Ectodermal cell (in vitro differentiated cells): ENCODE data around the gene ATXN7L1.

ENCODE experiments used
- H3K27ac ChIP-seq: 2 replicates; pipeline ENCODE4 v1.7.0; 2013; ENCODE audit warnings: mild to moderate bottlenecking, low read depth, low read length; ENCODE audit not compliant: insufficient read depth, poor library complexity, severe bottlenecking
- H3K27me3 ChIP-seq: 2 replicates; pipeline ENCODE4 v1.7.0; 2013; ENCODE audit warnings: mild to moderate bottlenecking, low read length; ENCODE audit not compliant: insufficient read depth, control insufficient read depth, poor library complexity, severe bottlenecking
- H3K36me3 ChIP-seq: one replicate; pipeline ENCODE4 v1.7.0; 2013; ENCODE audit warnings: low read length; ENCODE audit not compliant: control insufficient read depth, insufficient read depth
- H3K4me1 ChIP-seq: one replicate; pipeline ENCODE4 v1.7.0; 2013; ENCODE audit warnings: low read length; ENCODE audit not compliant: control insufficient read depth, insufficient read depth
- H3K4me3 ChIP-seq: 2 replicates; pipeline ENCODE4 v1.7.0; 2013; ENCODE audit warnings: low read depth, low read length, control low read depth; ENCODE audit not compliant: insufficient read depth
- H3K9me3 ChIP-seq: 2 replicates; pipeline ENCODE4 v1.7.0; 2013; ENCODE audit warnings: mild to moderate bottlenecking, low read length, moderate library complexity; ENCODE audit not compliant: control insufficient read depth
- WGBS, 2 experiments: methylation state at CpG; one replicate each; pipeline ENCODE4 v1.1.7; 2013; ENCODE audit warnings: missing lambda C conversion rate in 2 of 2; 5-methylcytosine and 5-hydroxymethylcytosine counted together

Gene ATXN7L1

DNA sequence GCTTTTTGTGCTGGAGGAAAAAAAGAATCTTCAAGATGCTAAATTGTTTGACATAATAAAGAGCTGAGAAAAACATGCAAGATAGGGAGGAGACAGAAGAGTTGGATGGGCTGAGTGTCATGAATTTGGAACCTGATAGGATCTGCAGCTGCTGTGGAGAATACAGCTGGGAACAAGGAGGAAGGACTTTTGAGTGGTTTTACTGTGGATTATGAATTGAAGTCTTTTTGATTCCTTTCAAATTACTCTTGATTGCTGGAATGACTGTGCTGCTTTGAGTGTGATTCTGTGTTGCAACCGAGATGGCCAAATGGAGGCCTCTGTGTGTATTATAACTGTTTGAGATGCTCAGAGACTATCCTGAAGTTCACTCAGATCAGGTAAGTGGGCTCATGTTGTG is 299.1 kb downstream of the ATXN7L1 start:
- Histone ChIP-seq H3K4me3 (no peak overlapping the region), H3K4me1 (no peaks in the 10 kb centered on the region), H3K9me3 (no peaks in the 10 kb centered on the region), H3K36me3 (no peaks in the 10 kb centered on the region), H3K27ac (no peak overlapping the region), H3K27me3 (no peaks in the 10 kb centered on the region)
- WGBS, 2 experiments: 84 to 88% methylated on average over 1 of the region's 1 CpG

DNA sequence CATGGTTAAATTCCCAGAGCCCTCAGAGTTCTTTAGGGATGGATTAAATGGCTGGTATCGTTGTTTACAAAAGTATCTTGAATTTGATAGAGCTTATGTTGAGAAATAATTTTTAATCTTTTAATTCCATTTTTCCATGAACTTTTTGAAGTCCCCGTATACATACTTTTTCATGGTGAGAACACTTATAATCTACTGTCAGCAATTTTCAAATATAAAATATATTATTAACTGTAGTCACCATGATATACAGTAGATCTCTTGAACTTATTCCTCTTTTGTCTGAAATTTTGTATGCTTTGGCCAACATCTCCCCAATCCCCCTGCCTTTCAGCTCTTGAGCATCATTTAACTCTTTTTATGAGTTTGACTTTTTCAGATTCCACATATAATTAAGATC is 304.5 kb downstream of the ATXN7L1 start:
- no peak overlapping the region for H3K4me3 ChIP-seq
- H3K27ac ChIP-seq: no peak overlapping the region
- H3K9me3 ChIP-seq: no peaks in the 10 kb centered on the region
- no peaks in the 10 kb centered on the region for H3K27me3 ChIP-seq
- H3K4me1 ChIP-seq: no peaks in the 10 kb centered on the region
- 100% methylated on average over 1 of the region's 2 CpGs; no CpG with 5 or more reads in 1 of the 2 experiments for WGBS, 2 experiments
- no peaks in the 10 kb centered on the region for H3K36me3 ChIP-seq

DNA sequence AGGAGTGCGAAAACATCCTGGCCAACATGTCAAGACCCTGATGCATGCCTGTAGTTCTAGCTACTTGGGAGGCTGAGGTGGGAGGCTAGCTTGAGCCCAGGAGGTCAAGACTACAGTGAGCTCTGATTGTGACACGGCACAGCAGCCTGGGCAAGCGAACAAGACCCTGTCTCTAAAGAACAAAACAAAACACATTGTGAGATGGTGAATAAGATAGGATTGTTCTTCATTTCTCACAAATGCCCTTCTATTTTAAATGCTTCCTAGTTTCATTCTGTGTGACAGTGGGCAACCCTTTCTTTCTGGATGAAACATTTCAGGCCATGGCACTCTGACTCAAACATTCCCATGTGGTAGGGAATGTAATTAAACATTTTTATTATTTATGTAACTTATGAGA is 308.6 kb downstream of the ATXN7L1 start:
- WGBS, 2 experiments: 93 to 95% methylated on average over 2 to 3 of the region's 3 CpGs
- no peak overlapping the region for H3K27ac ChIP-seq
- H3K9me3 ChIP-seq: no peaks in the 10 kb centered on the region
- H3K4me1 ChIP-seq: no peaks in the 10 kb centered on the region
- H3K4me3 ChIP-seq: no peak overlapping the region
- no peaks in the 10 kb centered on the region for H3K27me3 ChIP-seq
- H3K36me3 ChIP-seq: peaks cover 8% of the 10 kb centered on the region

DNA sequence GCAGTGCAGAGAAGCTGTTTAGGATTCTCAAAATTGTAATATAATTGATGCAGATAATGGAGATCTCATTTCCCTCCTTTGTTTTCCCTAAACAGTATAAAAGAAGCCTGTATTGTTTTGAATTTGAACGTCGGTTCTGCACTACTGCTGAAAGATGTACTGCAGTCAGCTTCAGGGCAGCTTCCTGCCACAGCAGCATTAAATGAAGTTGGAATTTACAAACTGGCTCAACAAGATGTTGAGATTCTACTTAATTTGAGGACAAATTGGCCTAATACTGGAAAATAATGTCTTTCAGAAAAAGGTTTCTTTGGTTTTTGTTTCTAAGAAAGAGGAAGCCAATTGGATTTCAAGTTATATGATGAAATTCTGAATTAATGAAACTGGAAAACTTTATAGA is 309.4 kb downstream of the ATXN7L1 start:
- H3K36me3 ChIP-seq: peaks cover 8% of the 10 kb centered on the region
- H3K9me3 ChIP-seq: no peaks in the 10 kb centered on the region
- no peaks in the 10 kb centered on the region for H3K27me3 ChIP-seq
- H3K4me3 ChIP-seq: no peak overlapping the region
- 93 to 100% methylated on average over 2 of the region's 2 CpGs for WGBS, 2 experiments
- no peak overlapping the region for H3K27ac ChIP-seq
- no peaks in the 10 kb centered on the region for H3K4me1 ChIP-seq

DNA sequence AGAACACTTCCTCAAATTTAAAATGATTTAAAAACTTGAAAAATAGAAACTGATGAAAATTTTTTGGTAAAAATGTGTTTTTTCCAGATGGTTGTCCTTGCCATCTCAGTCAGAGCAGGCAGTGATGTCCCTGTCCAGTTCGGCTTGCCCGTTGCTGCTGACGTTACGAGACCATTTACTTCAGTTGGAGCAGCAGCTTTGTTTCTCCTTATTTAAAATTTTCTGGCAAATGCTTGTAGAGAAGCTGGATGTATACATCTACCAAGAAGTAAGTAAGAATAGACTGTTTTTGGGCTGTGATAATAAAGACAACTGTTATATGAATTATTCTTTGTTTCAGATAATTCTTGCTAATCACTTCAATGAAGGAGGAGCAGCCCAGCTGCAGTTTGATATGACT is 311.2 kb downstream of the ATXN7L1 start:
- WGBS, 2 experiments: 96 to 98% methylated on average over 4 of the region's 4 CpGs
- Histone ChIP-seq H3K4me1 (no peaks in the 10 kb centered on the region), H3K36me3 (peaks cover 8% of the 10 kb centered on the region), H3K27me3 (no peaks in the 10 kb centered on the region), H3K4me3 (no peak overlapping the region), H3K9me3 (no peaks in the 10 kb centered on the region), H3K27ac (no peak overlapping the region)

DNA sequence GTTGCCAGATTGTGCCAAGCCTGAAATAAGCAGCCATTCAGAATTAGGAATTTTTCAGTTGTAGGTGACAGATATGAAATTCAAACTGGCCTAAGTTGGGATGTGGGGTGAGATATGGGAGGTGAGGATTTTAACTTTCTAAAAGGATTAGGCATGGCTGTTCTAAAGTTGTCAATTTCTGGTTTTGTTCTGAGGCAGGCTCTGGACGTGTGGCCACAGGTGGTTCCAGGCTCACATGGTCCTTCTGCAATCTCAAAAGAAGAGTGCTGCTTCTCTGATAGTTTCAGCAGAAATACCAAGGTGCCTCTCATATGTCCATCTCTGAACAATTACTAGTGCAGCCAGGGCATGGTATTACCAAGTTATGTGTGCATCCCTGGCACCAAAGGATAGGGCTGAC is 316.5 kb downstream of the ATXN7L1 start:
- Histone ChIP-seq H3K27me3 (no peaks in the 10 kb centered on the region), H3K4me1 (no peaks in the 10 kb centered on the region), H3K27ac (no peak overlapping the region), H3K4me3 (no peak overlapping the region), H3K36me3 (peaks cover 7% of the 10 kb centered on the region), H3K9me3 (no peaks in the 10 kb centered on the region)
- 88 to 91% methylated on average over 1 of the region's 1 CpG for WGBS, 2 experiments
